ENCODE results near the gene SH2D1A. TPM values are rescaled to one million over a fixed set of nuclear protein-coding genes. Genes with fewer than 3 reads are reported as not detected.
"Not testable (repeated sequence)": the region's sequence is repeated elsewhere in the genome, so short reads cannot be mapped to it uniquely, and the experiment has no call there.

The SH2D1A gene
- total and polyA plus RNA-seq, 9 donors, result 0.31 to 4.0 (median 2.0) TPM

DNA sequence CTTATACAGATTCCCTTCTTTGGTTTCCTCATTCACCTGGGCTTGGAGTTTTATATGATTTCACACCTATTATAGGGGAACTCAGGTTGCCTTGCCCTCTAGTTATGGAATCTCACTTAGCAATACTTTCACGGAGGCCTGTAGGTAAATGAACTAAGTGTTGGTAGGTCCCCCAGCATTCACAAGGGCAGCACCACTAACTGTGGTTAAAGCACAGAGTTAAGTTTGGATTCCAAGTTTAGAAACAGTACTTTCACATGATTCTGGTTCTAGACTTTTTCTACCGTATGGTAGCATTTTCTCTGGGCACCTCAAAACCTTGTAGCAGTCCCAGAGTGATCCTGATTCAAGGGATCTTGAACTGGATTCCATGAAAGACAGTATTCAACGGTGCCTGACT lies 46.4 kb downstream of the SH2D1A start:
- peaks cover 3% of the 10 kb centered on the region for H3K27me3 ChIP-seq (ENCODE audit: control insufficient read depth, insufficient read depth, low read length)
- H3K36me3 ChIP-seq (ENCODE audit: control insufficient read depth, insufficient read depth, low read length), result no peaks in the 10 kb centered on the region
- no peaks in the 10 kb centered on the region for H3K4me1 ChIP-seq (ENCODE audit: control insufficient read depth, insufficient read depth, low read length)
- DNase-seq, result no peak
- 63% methylated on average over 1 of the region's 3 CpGs for WGBS (ENCODE audit: insufficient coverage)
- H3K9me3 ChIP-seq (replicated peaks; ENCODE audit: control insufficient read depth, low read depth, low read length), result no peaks in the 10 kb centered on the region
- no peak overlapping the region for H3K27ac ChIP-seq (ENCODE audit: low read length)
- H3K4me3 ChIP-seq (ENCODE audit: low read length), result no peak overlapping the region

DNA sequence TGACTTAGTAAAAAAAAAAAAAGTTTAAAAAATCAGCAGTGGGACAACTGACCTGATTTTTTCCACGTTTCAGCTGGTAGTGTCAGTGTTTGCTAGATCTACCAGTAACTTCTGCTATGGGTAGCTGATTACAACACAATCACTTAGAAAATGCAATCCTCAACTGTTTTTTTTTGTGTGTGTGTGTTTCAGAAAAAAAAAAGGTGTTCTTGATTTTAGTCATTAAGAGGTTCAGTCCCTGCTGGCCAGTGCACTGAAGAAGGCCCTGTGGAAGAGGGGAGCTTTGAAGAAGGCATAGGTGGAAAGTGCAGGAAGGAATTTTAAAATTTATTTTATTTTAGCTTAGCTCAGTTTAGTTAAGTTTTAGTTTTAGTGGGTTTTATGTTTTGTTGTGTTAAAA lies 46.9 kb downstream of the SH2D1A start:
- no peak for DNase-seq
- Histone ChIP-seq H3K4me1 (ENCODE audit: control insufficient read depth, insufficient read depth, low read length) (no peaks in the 10 kb centered on the region), H3K9me3 (replicated peaks; ENCODE audit: control insufficient read depth, low read depth, low read length) (no peaks in the 10 kb centered on the region), H3K36me3 (ENCODE audit: control insufficient read depth, insufficient read depth, low read length) (no peaks in the 10 kb centered on the region), H3K27me3 (ENCODE audit: control insufficient read depth, insufficient read depth, low read length) (peaks cover under 1% of the 10 kb centered on the region), H3K4me3 (ENCODE audit: low read length) (no peak overlapping the region), H3K27ac (ENCODE audit: low read length) (no peak overlapping the region)
- WGBS (ENCODE audit: insufficient coverage), result no CpG with 5 or more reads among the region's 1 CpG

DNA sequence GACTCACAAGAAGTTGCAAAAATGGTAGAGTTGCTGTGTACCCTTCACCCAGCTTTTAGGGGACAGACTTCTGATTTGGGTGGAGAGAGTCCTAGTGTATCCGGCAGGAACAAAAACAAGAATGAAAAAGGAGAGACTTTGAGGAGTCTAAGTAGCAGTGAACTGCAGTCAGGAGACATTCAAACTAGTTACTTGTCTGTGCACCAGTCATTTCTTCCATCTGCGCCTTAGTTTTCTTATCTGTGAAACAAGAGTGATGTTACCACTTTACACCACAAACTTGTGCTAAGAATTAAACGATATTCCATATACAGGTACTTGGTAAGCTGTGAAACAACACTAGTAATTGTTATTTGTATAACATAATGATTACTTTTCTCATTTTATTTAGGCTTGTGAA lies 47.3 kb downstream of the SH2D1A start:
- 80% methylated on average over 1 of the region's 3 CpGs for WGBS (ENCODE audit: insufficient coverage)
- no peaks in the 10 kb centered on the region for H3K9me3 ChIP-seq (replicated peaks; ENCODE audit: control insufficient read depth, low read depth, low read length)
- H3K36me3 ChIP-seq (ENCODE audit: control insufficient read depth, insufficient read depth, low read length), result no peaks in the 10 kb centered on the region
- no peak overlapping the region for H3K27ac ChIP-seq (ENCODE audit: low read length)
- H3K4me3 ChIP-seq (ENCODE audit: low read length), result no peak overlapping the region
- no peaks in the 10 kb centered on the region for H3K27me3 ChIP-seq (ENCODE audit: control insufficient read depth, insufficient read depth, low read length)
- DNase-seq, result no peak
- no peaks in the 10 kb centered on the region for H3K4me1 ChIP-seq (ENCODE audit: control insufficient read depth, insufficient read depth, low read length)

DNA sequence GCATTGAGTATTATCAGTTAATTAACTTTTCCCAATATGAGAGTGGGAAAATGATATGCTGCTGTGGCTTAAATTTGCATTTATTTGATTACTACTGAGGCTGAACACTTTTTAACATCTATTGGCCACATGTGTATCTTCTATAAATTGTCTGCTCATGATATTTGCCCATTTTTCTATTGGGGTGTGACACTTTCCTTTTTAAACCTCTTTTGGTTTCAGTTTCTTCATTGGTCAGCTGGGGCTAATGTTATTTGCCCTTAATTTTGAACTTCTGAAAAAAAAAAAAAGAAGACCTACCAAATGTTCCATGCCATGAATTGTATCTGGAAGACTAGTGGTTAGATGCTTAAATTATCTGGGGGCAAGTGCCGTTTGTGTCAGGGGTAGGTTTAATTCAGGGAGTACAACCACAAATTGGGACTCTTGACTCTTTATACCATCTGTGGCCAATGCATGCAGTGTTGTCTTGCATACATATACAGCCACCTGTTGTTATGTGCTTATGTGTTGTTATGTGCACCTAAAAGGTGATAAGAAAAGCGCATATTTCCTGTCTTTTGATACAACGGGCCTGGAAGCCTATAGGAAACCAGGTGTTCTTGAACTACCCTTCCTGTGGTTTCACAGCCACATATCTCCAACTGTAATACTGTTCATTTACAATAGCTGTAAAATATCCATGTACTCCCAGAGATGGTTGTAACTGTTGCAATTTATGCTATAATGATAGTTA lies 49.0 kb downstream of the SH2D1A start:
- no peak for DNase-seq
- Histone ChIP-seq H3K27ac (ENCODE audit: low read length) (no peak overlapping the region), H3K27me3 (ENCODE audit: control insufficient read depth, insufficient read depth, low read length) (no peaks in the 10 kb centered on the region), H3K4me1 (ENCODE audit: control insufficient read depth, insufficient read depth, low read length) (no peaks in the 10 kb centered on the region), H3K36me3 (ENCODE audit: control insufficient read depth, insufficient read depth, low read length) (no peaks in the 10 kb centered on the region), H3K4me3 (ENCODE audit: low read length) (no peak overlapping the region), H3K9me3 (replicated peaks; ENCODE audit: control insufficient read depth, low read depth, low read length) (no peaks in the 10 kb centered on the region)
- WGBS (ENCODE audit: insufficient coverage), result no CpG with 5 or more reads among the region's 3 CpGs

DNA sequence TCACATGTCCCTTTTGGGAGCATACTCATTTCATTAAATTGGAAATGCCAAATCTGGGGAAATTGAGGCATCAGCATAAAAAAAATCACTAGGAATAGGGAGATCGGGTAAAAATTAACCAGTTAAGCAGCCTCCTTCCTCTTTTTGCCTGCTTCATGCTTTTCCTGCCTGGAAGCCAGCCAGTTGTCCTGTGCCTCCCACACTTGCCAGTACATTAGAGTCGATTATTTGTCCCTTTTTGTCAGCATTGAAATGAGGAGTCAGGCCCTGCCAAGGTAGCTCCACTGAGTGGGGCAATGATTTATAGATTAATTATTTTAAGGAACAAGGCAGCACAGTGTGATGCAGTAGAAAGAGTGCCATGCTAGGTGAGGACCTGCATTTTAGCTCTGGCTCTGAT lies 55.3 kb downstream of the SH2D1A start:
- no peaks in the 10 kb centered on the region for H3K4me1 ChIP-seq (ENCODE audit: control insufficient read depth, insufficient read depth, low read length)
- H3K9me3 ChIP-seq (replicated peaks; ENCODE audit: control insufficient read depth, low read depth, low read length), result no peaks in the 10 kb centered on the region
- no CpG with 5 or more reads among the region's 2 CpGs for WGBS (ENCODE audit: insufficient coverage)
- no peaks in the 10 kb centered on the region for H3K36me3 ChIP-seq (ENCODE audit: control insufficient read depth, insufficient read depth, low read length)
- DNase-seq, result no peak
- H3K27ac ChIP-seq (ENCODE audit: low read length), result no peak overlapping the region
- H3K27me3 ChIP-seq (ENCODE audit: control insufficient read depth, insufficient read depth, low read length), result peaks cover 6% of the 10 kb centered on the region
- no peak overlapping the region for H3K4me3 ChIP-seq (ENCODE audit: low read length)

DNA sequence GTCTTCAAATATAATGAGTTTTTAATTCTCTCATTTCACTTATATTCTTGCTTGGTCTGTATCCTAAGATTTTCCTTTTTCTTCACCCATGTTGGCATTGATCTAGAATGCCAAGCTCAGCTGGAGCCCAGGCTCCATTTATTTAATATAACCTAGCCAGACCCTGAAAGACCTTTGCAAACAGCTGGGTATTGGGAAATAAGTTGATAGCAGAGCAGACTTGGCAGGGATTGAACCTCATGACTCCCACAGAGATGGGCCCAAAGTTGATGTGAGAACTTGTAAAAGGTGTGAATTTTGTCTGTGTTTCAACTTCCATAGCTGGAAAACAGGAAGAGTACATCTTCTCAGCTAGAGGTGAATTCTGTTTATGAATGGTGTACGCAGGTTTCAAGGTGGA lies 59.5 kb downstream of the SH2D1A start:
- Histone ChIP-seq H3K4me1 (ENCODE audit: control insufficient read depth, insufficient read depth, low read length) (no peaks in the 10 kb centered on the region), H3K36me3 (ENCODE audit: control insufficient read depth, insufficient read depth, low read length) (no peaks in the 10 kb centered on the region), H3K9me3 (replicated peaks; ENCODE audit: control insufficient read depth, low read depth, low read length) (no peaks in the 10 kb centered on the region), H3K4me3 (ENCODE audit: low read length) (no peak overlapping the region), H3K27me3 (ENCODE audit: control insufficient read depth, insufficient read depth, low read length) (peaks cover 6% of the 10 kb centered on the region), H3K27ac (ENCODE audit: low read length) (no peak overlapping the region)
- WGBS (ENCODE audit: insufficient coverage), result no CpG with 5 or more reads among the region's 1 CpG
- DNase-seq, result no peak

DNA sequence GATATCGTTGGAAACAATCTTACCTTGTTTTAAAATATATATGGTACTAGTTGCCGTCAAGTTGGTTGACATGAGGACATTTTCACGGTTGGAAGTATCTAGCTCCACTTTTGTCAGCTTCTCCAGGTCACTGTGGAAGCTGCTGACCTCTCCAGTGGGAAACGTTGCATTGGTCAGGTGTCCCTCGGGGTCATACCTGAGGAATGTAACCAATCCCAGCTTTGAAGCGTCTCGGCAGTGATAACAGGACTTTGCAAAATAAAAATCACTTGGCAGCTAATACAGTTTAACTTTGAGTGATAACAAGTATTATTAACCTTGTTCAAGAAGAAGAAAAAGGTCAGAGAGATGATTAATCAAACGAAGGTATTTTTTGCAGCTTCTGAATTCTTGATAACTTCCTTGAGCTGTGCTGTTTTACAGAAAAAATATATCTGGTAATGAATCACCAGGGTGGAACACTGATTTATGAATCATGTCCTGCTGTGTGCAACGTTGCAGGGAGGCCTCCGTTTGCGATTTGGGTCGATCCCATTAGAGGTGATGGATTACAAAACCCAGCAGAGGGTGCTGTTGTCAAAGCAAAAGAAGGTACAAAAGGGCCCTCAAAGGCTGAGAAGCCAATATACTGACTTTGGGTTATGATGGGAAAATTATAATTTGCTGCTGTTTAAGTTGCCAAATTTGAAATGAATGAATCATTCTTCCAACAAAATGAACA lies 60.1 kb downstream of the SH2D1A start:
- Histone ChIP-seq H3K27ac (ENCODE audit: low read length) (no peak overlapping the region), H3K4me1 (ENCODE audit: control insufficient read depth, insufficient read depth, low read length) (no peaks in the 10 kb centered on the region), H3K36me3 (ENCODE audit: control insufficient read depth, insufficient read depth, low read length) (no peaks in the 10 kb centered on the region), H3K27me3 (ENCODE audit: control insufficient read depth, insufficient read depth, low read length) (peaks cover 6% of the 10 kb centered on the region), H3K4me3 (ENCODE audit: low read length) (no peak overlapping the region), H3K9me3 (replicated peaks; ENCODE audit: control insufficient read depth, low read depth, low read length) (no peaks in the 10 kb centered on the region)
- peak; percentile 83 for DNase-seq
- WGBS (ENCODE audit: insufficient coverage), result 4% methylated on average over 4 of the region's 12 CpGs

DNA sequence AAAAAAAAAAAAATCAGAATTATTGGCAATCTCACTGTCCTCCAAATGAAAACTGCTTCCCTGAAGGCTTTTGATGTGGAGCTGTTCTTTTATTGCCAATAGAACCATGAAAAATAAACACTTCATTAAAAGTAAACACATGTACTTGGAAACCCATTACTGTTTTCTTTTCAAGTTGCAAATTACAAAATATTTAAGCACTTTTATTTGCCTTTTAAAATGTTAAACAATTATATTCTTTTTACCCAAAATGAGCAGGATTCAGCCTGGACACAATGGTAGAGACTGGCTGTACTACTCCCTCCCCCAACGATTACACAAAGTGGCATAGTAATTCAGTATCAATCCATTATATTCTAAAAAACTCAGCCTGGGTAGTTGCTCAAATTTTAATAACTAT lies 60.9 kb downstream of the SH2D1A start:
- H3K36me3 ChIP-seq (ENCODE audit: control insufficient read depth, insufficient read depth, low read length), result no peaks in the 10 kb centered on the region
- no peak overlapping the region for H3K4me3 ChIP-seq (ENCODE audit: low read length)
- H3K27me3 ChIP-seq (ENCODE audit: control insufficient read depth, insufficient read depth, low read length), result peaks cover 6% of the 10 kb centered on the region
- no CpG with 5 or more reads among the region's 1 CpG for WGBS (ENCODE audit: insufficient coverage)
- no peaks in the 10 kb centered on the region for H3K4me1 ChIP-seq (ENCODE audit: control insufficient read depth, insufficient read depth, low read length)
- H3K27ac ChIP-seq (ENCODE audit: low read length), result no peak overlapping the region
- DNase-seq, result no peak
- no peaks in the 10 kb centered on the region for H3K9me3 ChIP-seq (replicated peaks; ENCODE audit: control insufficient read depth, low read depth, low read length)

DNA sequence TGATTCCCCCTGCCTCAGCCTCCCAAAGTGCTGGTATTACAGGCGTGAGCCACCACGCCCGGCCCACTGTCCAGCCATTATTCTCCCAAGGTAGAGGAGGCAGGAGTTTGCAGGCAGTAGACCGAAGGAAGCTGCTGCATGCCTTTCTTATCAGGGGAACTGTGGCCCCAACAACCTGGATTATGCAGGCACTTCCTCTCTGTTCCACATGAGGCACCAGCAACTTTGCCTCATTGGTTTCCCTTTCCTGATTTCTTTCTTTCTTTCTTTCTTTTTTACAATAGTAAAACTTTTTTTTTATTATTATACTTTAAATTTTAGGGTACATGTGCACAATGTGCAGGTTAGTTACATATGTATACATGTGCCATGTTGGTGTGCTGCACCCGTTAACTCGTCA lies 62.0 kb downstream of the SH2D1A start:
- not testable (repeated sequence) for H3K27me3 ChIP-seq (ENCODE audit: control insufficient read depth, insufficient read depth, low read length); H3K4me3 ChIP-seq (ENCODE audit: low read length); H3K36me3 ChIP-seq (ENCODE audit: control insufficient read depth, insufficient read depth, low read length); H3K27ac ChIP-seq (ENCODE audit: low read length); H3K4me1 ChIP-seq (ENCODE audit: control insufficient read depth, insufficient read depth, low read length); H3K9me3 ChIP-seq (replicated peaks; ENCODE audit: control insufficient read depth, low read depth, low read length); DNase-seq
- WGBS (ENCODE audit: insufficient coverage), result 90% methylated on average over 2 of the region's 6 CpGs

DNA sequence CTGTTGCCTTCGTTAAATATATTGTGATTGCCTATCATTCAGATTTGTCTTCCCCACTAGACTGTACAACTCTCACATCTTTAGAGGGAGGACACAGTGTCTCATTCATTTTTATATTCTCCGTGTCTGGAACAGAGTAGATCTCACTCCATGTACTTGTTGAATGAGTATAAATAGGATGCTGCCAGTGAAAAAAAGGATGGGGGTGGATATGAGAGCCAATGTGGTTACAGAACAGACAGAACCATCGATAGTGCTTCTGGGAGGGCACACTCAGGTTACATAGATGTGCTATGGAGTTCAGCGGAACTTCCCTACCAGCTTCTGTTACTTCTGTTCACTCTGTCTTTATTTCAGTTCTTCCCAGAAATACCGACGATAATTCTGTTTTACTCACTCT lies 66.9 kb downstream of the SH2D1A start:
- WGBS (ENCODE audit: insufficient coverage), result 90% methylated on average over 2 of the region's 6 CpGs
- Histone ChIP-seq H3K27me3 (ENCODE audit: control insufficient read depth, insufficient read depth, low read length) (no peaks in the 10 kb centered on the region), H3K27ac (ENCODE audit: low read length) (no peak overlapping the region), H3K4me3 (ENCODE audit: low read length) (no peak overlapping the region), H3K36me3 (ENCODE audit: control insufficient read depth, insufficient read depth, low read length) (no peaks in the 10 kb centered on the region), H3K9me3 (replicated peaks; ENCODE audit: control insufficient read depth, low read depth, low read length) (no peaks in the 10 kb centered on the region), H3K4me1 (ENCODE audit: control insufficient read depth, insufficient read depth, low read length) (no peaks in the 10 kb centered on the region)
- no peak for DNase-seq
